HG03457 (cell line): ENCODE measurements around the gene GBF1.
"Not testable (repeated sequence)": the region's sequence is repeated elsewhere in the genome, so short reads cannot be mapped to it uniquely, and the experiment has no call there.

ENCODE experiments used
- ATAC-seq: cut with Tn5 transposase; IDR thresholded peaks from one replicate; pipeline ENCODE4 v1.9.1; 2021; ENCODE audit warnings: moderate number of reproducible peaks; ENCODE audit not compliant: unreplicated experiment

GBF1 gene

GRCh38 chr10:102230861-102231356 is 14.4 kb upstream of the GBF1 start:
- no peak for ATAC-seq

- ATAC-seq, result no peak
Measured at GRCh38 chr10:102231357-102232318, 13.7 kb upstream of the GBF1 start.

GRCh38 chr10:102233997-102234396 is 11.3 kb upstream of the GBF1 start:
- no peak for ATAC-seq

GRCh38 chr10:102234888-102235597 is 10.3 kb upstream of the GBF1 start:
- ATAC-seq, result no peak

- no peak for ATAC-seq
Measured at GRCh38 chr10:102235598-102235920, 9.8 kb upstream of the GBF1 start.

- no peak for ATAC-seq
Measured at GRCh38 chr10:102236006-102236405, 9.3 kb upstream of the GBF1 start.

- no peak for ATAC-seq
Measured at GRCh38 chr10:102237711-102238252, 7.5 kb upstream of the GBF1 start.

GRCh38 chr10:102240467-102241031 is 4.8 kb upstream of the GBF1 start:
- no peak for ATAC-seq

GRCh38 chr10:102241032-102241443 is 4.3 kb upstream of the GBF1 start:
- ATAC-seq, result peak; percentile 3

- ATAC-seq, result peak; percentile 36
Measured at GRCh38 chr10:102241444-102242117, 3.8 kb upstream of the GBF1 start, which contains the start of gene PITX3. Gene PITX3 (minus strand): TSS chr10:102241512. CDS start chr10:102232080, 9,432 bp downstream.

GRCh38 chr10:102242118-102242485 is 3.2 kb upstream of the GBF1 start:
- no peak for ATAC-seq

GRCh38 chr10:102243309-102243708 is 2.0 kb upstream of the GBF1 start:
- no peak for ATAC-seq

GRCh38 chr10:102245932-102246251 is 560 bp downstream of the GBF1 start:
- ATAC-seq, result no peak

- no peak for ATAC-seq
Measured at GRCh38 chr10:102246261-102246660, 929 bp downstream of the GBF1 start.

- no peak for ATAC-seq
Measured at GRCh38 chr10:102247734-102248133, 2.4 kb downstream of the GBF1 start.

- ATAC-seq, result not testable (repeated sequence)
Measured at GRCh38 chr10:102252508-102252907, 7.2 kb downstream of the GBF1 start.

GRCh38 chr10:102254426-102254825 is 9.1 kb downstream of the GBF1 start:
- no peak for ATAC-seq

GRCh38 chr10:102255404-102255803 is 10.1 kb downstream of the GBF1 start:
- no peak for ATAC-seq

- no peak for ATAC-seq
Measured at GRCh38 chr10:102261196-102261595, 15.9 kb downstream of the GBF1 start.

GRCh38 chr10:102261842-102262241 is 16.5 kb downstream of the GBF1 start:
- ATAC-seq, result no peak
